Ovary (tissue), 9 donors: ENCODE measurements around the gene MYRF. TPM values are rescaled to one million over a fixed set of nuclear protein-coding genes. Genes with fewer than 3 reads are reported as not detected.

ENCODE experiments used
- DNase-seq, 5 donors: peaks; one replicate each; pipeline ENCODE4 v3.0.0-alpha.2; 2019 to 2020
- H3K27ac ChIP-seq, 2 donors: fragments of 200-600 bp; one replicate each; pipeline versions ENCODE4 v1.5.1 to v1.8.0; 2019 to 2022
- H3K27me3 ChIP-seq: fragments of 200-600 bp; one replicate; pipeline ENCODE4 v1.8.0; 2022
- H3K36me3 ChIP-seq: fragments of 200-600 bp; sonication (generic); one replicate; pipeline ENCODE4 v1.5.1; 2019
- H3K4me1 ChIP-seq: one replicate; pipeline ENCODE4 v1.8.1; 2013; ENCODE audit warnings: mild to moderate bottlenecking, moderate library complexity; ENCODE audit not compliant: insufficient read depth
- H3K4me3 ChIP-seq: fragments of 200-600 bp; sonication (generic); one replicate; pipeline ENCODE4 v1.5.1; 2017
- H3K9me3 ChIP-seq, 2 donors: fragments of 200-600 bp in 1 of 2; sonication (generic) in 1 of 2; one replicate each; pipeline versions ENCODE4 v1.5.1 to v1.8.1; 2013 to 2019; ENCODE audit warnings: mild to moderate bottlenecking in 1 of 2, moderate library complexity in 1 of 2
- EP300 ChIP-seq: sonication (generic); formaldehyde crosslinking; IDR thresholded peaks from one replicate; pipeline ENCODE4 v1.6.1; 2017; ENCODE audit warnings: antibody characterized with exemption
- POLR2A ChIP-seq: fragments of 450-650 bp; IDR thresholded peaks from one replicate; pipeline ENCODE4 v1.6.1; 2017; ENCODE audit warnings: antibody characterized with exemption, mild to moderate bottlenecking, moderate library complexity
- WGBS, 3 donors: extraction: QIAGEN DNeasy Blood & Tissue Kit in 1 of 3; methylation state at CpG; one replicate each; pipeline versions ENCODE4 v1.1.5 to v1.1.7; 2013 to 2017; 5-methylcytosine and 5-hydroxymethylcytosine counted together
- intact Hi-C, 4 donors: fragments of 100-400 bp; cut with DNase I; formaldehyde crosslinking; loops; one replicate each; pipeline versions ENCODE4 v1.11.0 to v1.15.1; 2022 to 2023
- polyA plus RNA-seq, 2 donors: library from polyadenylated mRNA; stranded (reverse); fragments of 200-250 nt in 1 of 2; fragments of 350-450 nt in 1 of 2; fragmentation: Illumina TruSeq in 1 of 2; extraction: RNeasy Lipid Tissue Mini Kit (QIAGEN cat#74804) in 1 of 2; gene quantifications; one replicate each; pipeline ENCODE4 v1.2.3, GENCODE V29; 2013 to 2014
- total RNA-seq, 7 donors: library from RNA; depleted of rRNA in 2 of 7; stranded (reverse); fragments of >200 nt in 2 of 7; fragmentation: NEBNext Ultra II Directional in 3 of 7; extraction: Animal tissue kit (Norgen Biotek cat#: 25700) in 3 of 7; gene quantifications; one replicate each; pipeline versions ENCODE4 v1.1.0 to v1.2.4, GENCODE V29; 2016 to 2023
- TF ChIP-seq, protein P1 (sequence below), 3 donors: fragments of 450-650 bp in 2 of 3; fragments of 200-600 bp in 1 of 3; IDR thresholded peaks; one replicate each; pipeline versions ENCODE4 v1.5.1 to v1.8.0; 2016 to 2022; ENCODE audit warnings: antibody characterized with exemption in 3 of 3, mild to moderate bottlenecking in 1 of 3
- donor health status: DM: no; HTN: no; CAD: no; lungs with moderate emphysema.
- donor health status: DM: no; HTN: no; CAD: no.
- donor health status: Bipolar disorder and iron deficiency.
- donor health status: DM: yes; HTN: yes; CAD: no.
- donor health status: DM: no; HTN: no; CAD: no.
- donor health status: DM: yes; HTN: yes; CAD: no.

The MYRF gene
- total and polyA plus RNA-seq, 9 donors, result 6.6 to 109 (median 23.3) TPM

DNA sequence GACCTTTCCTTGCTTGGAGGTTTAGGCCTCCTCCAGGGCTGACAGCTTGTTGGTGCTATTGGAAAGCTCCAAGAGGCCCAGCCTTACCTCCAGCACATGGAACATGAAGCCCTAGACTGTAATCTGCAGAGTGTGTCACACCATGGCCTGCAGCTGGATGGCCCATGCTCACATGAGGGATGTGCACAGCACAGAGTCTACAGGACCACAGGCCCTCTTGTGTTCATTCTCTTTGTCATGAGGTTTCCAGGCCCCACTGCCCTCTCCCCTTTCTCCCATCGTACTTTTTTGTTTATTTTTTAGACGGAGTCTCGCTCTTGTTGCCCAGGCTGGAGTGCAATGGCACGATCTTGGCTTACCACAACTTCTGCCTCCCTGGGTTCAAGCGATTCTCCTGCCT lies 54.3 kb downstream of the MYRF start:
- TF ChIP-seq EP300 (no peak), POLR2A (no peak)
- TF ChIP-seq, protein P1, sequence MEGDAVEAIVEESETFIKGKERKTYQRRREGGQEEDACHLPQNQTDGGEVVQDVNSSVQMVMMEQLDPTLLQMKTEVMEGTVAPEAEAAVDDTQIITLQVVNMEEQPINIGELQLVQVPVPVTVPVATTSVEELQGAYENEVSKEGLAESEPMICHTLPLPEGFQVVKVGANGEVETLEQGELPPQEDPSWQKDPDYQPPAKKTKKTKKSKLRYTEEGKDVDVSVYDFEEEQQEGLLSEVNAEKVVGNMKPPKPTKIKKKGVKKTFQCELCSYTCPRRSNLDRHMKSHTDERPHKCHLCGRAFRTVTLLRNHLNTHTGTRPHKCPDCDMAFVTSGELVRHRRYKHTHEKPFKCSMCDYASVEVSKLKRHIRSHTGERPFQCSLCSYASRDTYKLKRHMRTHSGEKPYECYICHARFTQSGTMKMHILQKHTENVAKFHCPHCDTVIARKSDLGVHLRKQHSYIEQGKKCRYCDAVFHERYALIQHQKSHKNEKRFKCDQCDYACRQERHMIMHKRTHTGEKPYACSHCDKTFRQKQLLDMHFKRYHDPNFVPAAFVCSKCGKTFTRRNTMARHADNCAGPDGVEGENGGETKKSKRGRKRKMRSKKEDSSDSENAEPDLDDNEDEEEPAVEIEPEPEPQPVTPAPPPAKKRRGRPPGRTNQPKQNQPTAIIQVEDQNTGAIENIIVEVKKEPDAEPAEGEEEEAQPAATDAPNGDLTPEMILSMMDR (IDR thresholded peaks at IDR 0.05), result no peak
- intact Hi-C loops, result loop anchor here in 2 of 4 donors (5.0 to 10.0 kb wide), 2 partner anchors 56 to 68 kb away; no protein-coding TSS in a partner anchor
- 87 to 96% (median 90%) methylated on average over 5 of the region's 5 CpGs for WGBS, 3 donors
- DNase-seq, result no peak
- no peak overlapping the region for H3K27ac ChIP-seq
- H3K27me3 ChIP-seq, result no peaks in the 10 kb centered on the region
- H3K9me3 ChIP-seq, result no peaks in the 10 kb centered on the region
- no peaks in the 10 kb centered on the region for H3K36me3 ChIP-seq
- no peaks in the 10 kb centered on the region for H3K4me1 ChIP-seq
- H3K4me3 ChIP-seq, result no peak overlapping the region

DNA sequence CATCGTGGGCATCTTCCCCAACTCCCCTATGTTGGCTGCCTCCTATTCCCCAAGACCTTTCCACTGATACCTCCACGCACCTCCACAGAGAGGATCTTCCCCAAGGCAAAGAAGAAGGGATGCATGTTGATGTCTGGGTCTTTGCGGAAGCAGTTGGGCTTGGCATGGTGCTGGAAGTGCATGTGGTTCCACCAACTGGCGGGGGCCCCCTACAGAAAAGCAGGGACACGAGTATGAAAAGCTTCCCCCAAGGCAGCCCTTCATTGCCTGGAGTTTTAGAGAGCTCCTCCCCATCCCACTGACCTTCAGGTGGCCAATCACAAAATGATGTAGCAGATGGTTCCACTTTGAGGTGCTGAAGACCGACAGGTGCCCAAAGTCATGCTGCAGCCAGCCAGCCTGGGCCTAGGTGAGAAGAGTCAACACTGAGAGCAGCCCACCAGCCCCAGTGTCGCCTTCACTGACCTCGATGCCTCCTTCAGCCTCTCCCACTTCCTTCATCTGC lies 58.3 kb downstream of the MYRF start:
- WGBS, 3 donors, result 89 to 93% (median 92%) methylated on average over 8 of the region's 8 CpGs
- Histone ChIP-seq H3K27ac (no peak overlapping the region), H3K4me3 (no peak overlapping the region), H3K9me3 (no peaks in the 10 kb centered on the region), H3K4me1 (no peaks in the 10 kb centered on the region), H3K27me3 (no peaks in the 10 kb centered on the region), H3K36me3 (no peaks in the 10 kb centered on the region)
- intact Hi-C loops, result loop anchor here in 2 of 4 donors (5.0 kb wide), 2 partner anchors 87 to 292 kb away; no protein-coding TSS in a partner anchor
- DNase-seq, result no peak
- no peak for TF ChIP-seq POLR2A
- TF ChIP-seq EP300, result no peak
- TF ChIP-seq, protein P1 (IDR thresholded peaks at IDR 0.05), result no peak

DNA sequence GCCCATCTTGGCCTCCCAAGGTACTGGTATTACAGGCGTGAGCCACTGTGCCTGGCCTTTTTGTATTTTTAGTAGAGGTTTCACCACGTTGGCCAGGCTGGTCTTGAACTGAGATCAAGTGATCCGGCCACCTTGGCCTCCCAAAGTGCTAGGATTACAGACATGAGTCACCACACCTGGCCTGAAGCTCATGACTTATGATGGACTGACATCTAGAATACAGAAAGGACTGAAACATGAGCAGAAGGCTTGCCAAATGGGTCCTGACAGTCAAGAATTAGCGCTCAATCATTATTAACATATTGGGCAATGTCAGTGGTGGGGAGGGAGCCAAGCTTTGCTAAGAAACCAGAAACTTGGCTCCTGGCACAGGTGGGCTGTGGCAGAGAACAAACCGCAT lies 59.4 kb downstream of the MYRF start:
- H3K27ac ChIP-seq, result no peak overlapping the region
- TF ChIP-seq POLR2A, result no peak
- TF ChIP-seq, protein P1 (IDR thresholded peaks at IDR 0.05), result no peak
- no peaks in the 10 kb centered on the region for H3K4me1 ChIP-seq
- no peaks in the 10 kb centered on the region for H3K27me3 ChIP-seq
- no peaks in the 10 kb centered on the region for H3K9me3 ChIP-seq
- H3K4me3 ChIP-seq, result no peak overlapping the region
- 89 to 91% (median 89%) methylated on average over 5 of the region's 5 CpGs for WGBS, 3 donors
- DNase-seq, result no peak
- no peaks in the 10 kb centered on the region for H3K36me3 ChIP-seq
- intact Hi-C loops, result loop anchor here in 2 of 4 donors (5.0 kb wide), 2 partner anchors 85 to 290 kb away; no protein-coding TSS in a partner anchor

DNA sequence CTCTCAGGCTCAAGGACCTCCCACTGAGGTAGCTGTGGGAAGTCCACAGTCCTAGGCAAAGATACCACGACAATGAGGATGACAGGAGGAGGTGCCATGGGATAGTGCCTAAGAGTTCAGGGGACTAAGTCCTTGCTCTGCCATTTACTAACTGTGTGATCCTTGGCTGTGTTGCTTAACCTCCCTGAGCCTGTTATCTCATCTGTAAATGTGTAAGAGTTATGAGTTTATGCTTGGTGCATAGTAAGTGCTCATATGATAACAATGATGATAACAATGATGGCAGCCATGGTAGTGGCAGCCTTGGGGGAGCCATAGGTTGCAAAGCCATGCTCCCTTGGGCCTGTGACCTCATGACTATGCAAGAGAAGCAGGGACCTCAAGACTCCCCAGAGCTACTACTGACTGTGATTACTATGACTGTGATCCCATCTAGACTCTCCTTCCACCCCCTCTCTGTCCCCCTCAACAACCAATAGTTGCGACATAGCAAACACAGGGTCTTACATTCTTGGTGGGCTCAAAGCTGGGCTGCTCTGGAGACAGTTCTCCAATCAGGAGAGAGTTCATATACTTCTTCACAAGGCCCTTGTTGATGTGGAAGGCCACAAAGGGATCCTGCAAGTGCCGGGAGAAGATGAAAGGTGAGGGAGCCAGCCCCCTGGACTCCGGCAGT lies 60.4 kb downstream of the MYRF start:
- no peaks in the 10 kb centered on the region for H3K4me1 ChIP-seq
- H3K4me3 ChIP-seq, result no peak overlapping the region
- H3K36me3 ChIP-seq, result no peaks in the 10 kb centered on the region

More for the DNA sequence above, 60.4 kb downstream of the MYRF start:
- 87 to 95% (median 90%) methylated on average over 4 of the region's 4 CpGs for WGBS, 3 donors
- DNase-seq, result no peak
- TF ChIP-seq POLR2A (no peak), EP300 (no peak)
- TF ChIP-seq, protein P1 (IDR thresholded peaks at IDR 0.05), result no peak
- no peaks in the 10 kb centered on the region for H3K9me3 ChIP-seq
- no peak overlapping the region for H3K27ac ChIP-seq
- no peaks in the 10 kb centered on the region for H3K27me3 ChIP-seq
- intact Hi-C loops, result loop anchor here in 2 of 4 donors (1.0 to 5.0 kb wide), 3 partner anchors 31 to 289 kb away; no protein-coding TSS in a partner anchor
